Stimulated activated naive B cell treated with anti-CD40 and anti-IgM and Interleukin-4, amounts not matched to agents 10 μg/mL and 1 μg/mL and 100 μg/mL, for 72 hours (primary cell): ENCODE results near the gene CYP39A1.

Experiments used
- ATAC-seq, 2 donors: fragments of 150-1000 bp; cut with Tn5 transposase; replicated peaks; 2 replicates each; pipeline ENCODE4 v1.10.0; 2021; ENCODE audit warnings: moderate library complexity in 1 of 2
- DNase-seq: peaks from one replicate; pipeline ENCODE4 v3.0.0; 2021
- H3K27ac Mint-ChIP-seq: one replicate; pipeline ENCODE4 v1.8.0; 2022; ENCODE audit warnings: mild to moderate bottlenecking, mixed read lengths
- H3K27me3 Mint-ChIP-seq, 2 donors: one replicate each; pipeline ENCODE4 v1.8.0; 2022; ENCODE audit warnings: mixed read lengths in 2 of 2
- H3K36me3 Mint-ChIP-seq, 2 donors: one replicate each; pipeline ENCODE4 v1.8.0; 2022; ENCODE audit warnings: mixed read lengths in 2 of 2, mild to moderate bottlenecking in 1 of 2
- H3K4me1 Mint-ChIP-seq, 2 donors: one replicate each; pipeline ENCODE4 v1.8.0; 2022; ENCODE audit warnings: mixed read lengths in 2 of 2, mild to moderate bottlenecking in 1 of 2
- H3K4me3 Mint-ChIP-seq, 2 donors: one replicate each; pipeline ENCODE4 v1.8.0; 2022; ENCODE audit warnings: mild to moderate bottlenecking in 2 of 2, mixed read lengths in 2 of 2, moderate library complexity in 1 of 2
- H3K9me3 Mint-ChIP-seq, 2 donors: one replicate each; pipeline ENCODE4 v1.8.0; 2022; ENCODE audit warnings: mixed read lengths in 2 of 2, mild to moderate bottlenecking in 1 of 2

The CYP39A1 gene

GRCh38 chr6:46652603-46653438, at the start of gene CYP39A1, which contains the start of gene SLC25A27:
Gene CYP39A1 (minus strand): TSS chr6:46652818. CDS start chr6:46652582, 236 bp downstream.
Gene SLC25A27 (plus strand): TSS chr6:46652975. CDS start chr6:46653193, 218 bp downstream.
- peak within 1 kb of the TSS; percentile 2 for H3K27ac Mint-ChIP-seq
- H3K36me3 Mint-ChIP-seq, result no peaks in the 10 kb centered on the region
- H3K9me3 Mint-ChIP-seq, result no peaks in the 10 kb centered on the region
- peak within 1 kb of the TSS; percentile 82 to 91 for H3K4me3 Mint-ChIP-seq
- DNase-seq, result peak; percentile 78
- H3K27me3 Mint-ChIP-seq, result peaks cover 33 to 36% of the 10 kb centered on the region in 2 donors
- ATAC-seq, result peak; percentile 100
- H3K4me1 Mint-ChIP-seq, result peaks cover 11 to 17% of the 10 kb centered on the region in 2 donors

- Mint-ChIP-seq H3K36me3 (no peaks in the 10 kb centered on the region), H3K27ac (no peak overlapping the region), H3K9me3 (no peaks in the 10 kb centered on the region), H3K4me1 (no peaks in the 10 kb centered on the region), H3K27me3 (peaks cover 15 to 19% of the 10 kb centered on the region in 2 donors), H3K4me3 (no peak overlapping the region)
- ATAC-seq (no peak), DNase-seq (no peak)
Observed at GRCh38 chr6:46699970-46700369, 47.4 kb upstream of the CYP39A1 start.

- Mint-ChIP-seq H3K4me3 (no peak overlapping the region), H3K27me3 (peaks cover 4 to 9% of the 10 kb centered on the region in 2 donors), H3K9me3 (no peaks in the 10 kb centered on the region), H3K4me1 (no peaks in the 10 kb centered on the region), H3K27ac (no peak overlapping the region), H3K36me3 (no peaks in the 10 kb centered on the region)
- DNase-seq (no peak), ATAC-seq (no peak)
Observed at GRCh38 chr6:46690911-46691451, 38.4 kb upstream of the CYP39A1 start.

GRCh38 chr6:46690141-46690755, 37.6 kb upstream of the CYP39A1 start:
- no peaks in the 10 kb centered on the region for H3K36me3 Mint-ChIP-seq
- DNase-seq (no peak), ATAC-seq (no peak)
- H3K4me1 Mint-ChIP-seq, result no peaks in the 10 kb centered on the region
- H3K9me3 Mint-ChIP-seq, result no peaks in the 10 kb centered on the region
- no peak overlapping the region for H3K27ac Mint-ChIP-seq
- no peak overlapping the region for H3K4me3 Mint-ChIP-seq
- H3K27me3 Mint-ChIP-seq, result peaks cover 4 to 5% of the 10 kb centered on the region in 2 donors

- ATAC-seq, result no peak
- no peaks in the 10 kb centered on the region for H3K36me3 Mint-ChIP-seq
- no peak overlapping the region for H3K27ac Mint-ChIP-seq
- DNase-seq, result no peak
- no peaks in the 10 kb centered on the region for H3K9me3 Mint-ChIP-seq
- H3K27me3 Mint-ChIP-seq, result peaks cover 4 to 5% of the 10 kb centered on the region in 2 donors
- no peak overlapping the region for H3K4me3 Mint-ChIP-seq
- no peaks in the 10 kb centered on the region for H3K4me1 Mint-ChIP-seq
Observed at GRCh38 chr6:46689657-46690056, 37.0 kb upstream of the CYP39A1 start.

GRCh38 chr6:46688966-46689335, 36.3 kb upstream of the CYP39A1 start:
- ATAC-seq (no peak), DNase-seq (no peak)
- Mint-ChIP-seq H3K9me3 (no peaks in the 10 kb centered on the region), H3K4me1 (no peaks in the 10 kb centered on the region), H3K27ac (no peak overlapping the region), H3K36me3 (no peaks in the 10 kb centered on the region), H3K4me3 (no peak overlapping the region), H3K27me3 (peaks cover 4 to 5% of the 10 kb centered on the region in 2 donors)

GRCh38 chr6:46688117-46688965, 35.7 kb upstream of the CYP39A1 start:
- H3K27ac Mint-ChIP-seq, result no peak overlapping the region
- peaks cover 4 to 5% of the 10 kb centered on the region in 2 donors for H3K27me3 Mint-ChIP-seq
- H3K9me3 Mint-ChIP-seq, result no peaks in the 10 kb centered on the region
- no peaks in the 10 kb centered on the region for H3K4me1 Mint-ChIP-seq
- no peak for ATAC-seq
- no peaks in the 10 kb centered on the region for H3K36me3 Mint-ChIP-seq
- no peak overlapping the region for H3K4me3 Mint-ChIP-seq
- DNase-seq, result no peak

GRCh38 chr6:46687619-46688097, 35.0 kb upstream of the CYP39A1 start, which contains the start of gene TDRD6:
Gene TDRD6 (plus strand): TSS chr6:46687885. CDS start chr6:46688129, 244 bp downstream.
- peaks cover 4 to 5% of the 10 kb centered on the region in 2 donors for H3K27me3 Mint-ChIP-seq
- H3K4me3 Mint-ChIP-seq, result no peak within 1 kb of the TSS
- H3K9me3 Mint-ChIP-seq, result no peaks in the 10 kb centered on the region
- no peak for DNase-seq
- no peak for ATAC-seq
- H3K4me1 Mint-ChIP-seq, result no peaks in the 10 kb centered on the region
- no peaks in the 10 kb centered on the region for H3K36me3 Mint-ChIP-seq
- H3K27ac Mint-ChIP-seq, result no peak within 1 kb of the TSS

GRCh38 chr6:46684771-46685170, 32.2 kb upstream of the CYP39A1 start:
- H3K4me3 Mint-ChIP-seq, result no peak overlapping the region
- H3K27ac Mint-ChIP-seq, result no peak overlapping the region
- no peaks in the 10 kb centered on the region for H3K9me3 Mint-ChIP-seq
- peaks cover under 1 to 9% of the 10 kb centered on the region in 2 donors for H3K27me3 Mint-ChIP-seq
- H3K4me1 Mint-ChIP-seq, result no peaks in the 10 kb centered on the region
- no peak for DNase-seq
- ATAC-seq, result no peak
- no peaks in the 10 kb centered on the region for H3K36me3 Mint-ChIP-seq

GRCh38 chr6:46677314-46677654, 24.7 kb upstream of the CYP39A1 start:
- Mint-ChIP-seq H3K4me1 (no peaks in the 10 kb centered on the region), H3K27ac (no peak overlapping the region), H3K27me3 (peaks cover 0 to 5% of the 10 kb centered on the region in 2 donors), H3K36me3 (no peaks in the 10 kb centered on the region), H3K4me3 (no peak overlapping the region), H3K9me3 (no peaks in the 10 kb centered on the region)
- no peak for ATAC-seq
- DNase-seq, result no peak

- ATAC-seq (no peak), DNase-seq (no peak)
Observed at GRCh38 chr6:46676604-46677313, 24.1 kb upstream of the CYP39A1 start.

GRCh38 chr6:46674410-46674809, 21.8 kb upstream of the CYP39A1 start:
- no peak overlapping the region for H3K4me3 Mint-ChIP-seq
- no peaks in the 10 kb centered on the region for H3K36me3 Mint-ChIP-seq
- H3K27me3 Mint-ChIP-seq, result no peaks in the 10 kb centered on the region
- H3K4me1 Mint-ChIP-seq, result no peaks in the 10 kb centered on the region
- no peaks in the 10 kb centered on the region for H3K9me3 Mint-ChIP-seq
- no peak overlapping the region for H3K27ac Mint-ChIP-seq
- DNase-seq (no peak), ATAC-seq (no peak)

More at GRCh38 chr6:46676604-46677313, 24.1 kb upstream of the CYP39A1 start:
- Mint-ChIP-seq H3K9me3 (no peaks in the 10 kb centered on the region), H3K4me3 (no peak overlapping the region), H3K4me1 (no peaks in the 10 kb centered on the region), H3K27ac (no peak overlapping the region), H3K36me3 (no peaks in the 10 kb centered on the region), H3K27me3 (peaks cover 0 to 3% of the 10 kb centered on the region in 2 donors)

- DNase-seq (no peak), ATAC-seq (no peak)
- Mint-ChIP-seq H3K27ac (no peak overlapping the region), H3K36me3 (no peaks in the 10 kb centered on the region), H3K9me3 (no peaks in the 10 kb centered on the region), H3K4me3 (no peak overlapping the region), H3K27me3 (no peaks in the 10 kb centered on the region), H3K4me1 (no peaks in the 10 kb centered on the region)
Observed at GRCh38 chr6:46667377-46667776, 14.8 kb upstream of the CYP39A1 start.
